ENCODE data around the gene HIGD1A.

DNA sequence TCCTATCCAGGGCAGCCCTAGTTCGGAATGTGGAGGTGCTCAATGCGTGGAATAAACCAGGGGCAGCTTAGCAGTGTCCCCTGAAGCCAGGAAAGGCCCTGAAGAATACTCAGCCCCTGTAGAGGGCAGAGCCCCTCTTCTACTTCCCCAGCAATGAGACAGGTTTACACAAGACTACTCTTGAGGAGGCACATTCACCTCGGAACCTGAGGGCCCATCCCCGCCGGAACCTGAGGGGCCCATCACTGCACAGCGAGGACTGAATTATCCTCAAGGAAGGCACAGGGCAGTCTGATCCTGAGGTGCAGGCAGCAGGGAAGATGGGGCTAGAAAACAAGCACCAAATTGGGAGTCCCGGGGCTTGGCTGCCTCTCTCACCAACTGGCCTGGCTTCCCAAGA, 53.5 kb downstream of the HIGD1A start:
- TF ChIP-seq, protein P1, sequence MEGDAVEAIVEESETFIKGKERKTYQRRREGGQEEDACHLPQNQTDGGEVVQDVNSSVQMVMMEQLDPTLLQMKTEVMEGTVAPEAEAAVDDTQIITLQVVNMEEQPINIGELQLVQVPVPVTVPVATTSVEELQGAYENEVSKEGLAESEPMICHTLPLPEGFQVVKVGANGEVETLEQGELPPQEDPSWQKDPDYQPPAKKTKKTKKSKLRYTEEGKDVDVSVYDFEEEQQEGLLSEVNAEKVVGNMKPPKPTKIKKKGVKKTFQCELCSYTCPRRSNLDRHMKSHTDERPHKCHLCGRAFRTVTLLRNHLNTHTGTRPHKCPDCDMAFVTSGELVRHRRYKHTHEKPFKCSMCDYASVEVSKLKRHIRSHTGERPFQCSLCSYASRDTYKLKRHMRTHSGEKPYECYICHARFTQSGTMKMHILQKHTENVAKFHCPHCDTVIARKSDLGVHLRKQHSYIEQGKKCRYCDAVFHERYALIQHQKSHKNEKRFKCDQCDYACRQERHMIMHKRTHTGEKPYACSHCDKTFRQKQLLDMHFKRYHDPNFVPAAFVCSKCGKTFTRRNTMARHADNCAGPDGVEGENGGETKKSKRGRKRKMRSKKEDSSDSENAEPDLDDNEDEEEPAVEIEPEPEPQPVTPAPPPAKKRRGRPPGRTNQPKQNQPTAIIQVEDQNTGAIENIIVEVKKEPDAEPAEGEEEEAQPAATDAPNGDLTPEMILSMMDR (IDR thresholded peaks at IDR 0.05), result no peak
- TF ChIP-seq POLR2A (IDR thresholded peaks at IDR 0.05), result no peak

Data from esophagus squamous epithelium (tissue), 4 donors.